Measurements from ENCODE around the gene LRRC39. TPM values are rescaled to one million over a fixed set of nuclear protein-coding genes. Genes with fewer than 3 reads are reported as not detected.

LRRC39 gene
- total and polyA plus RNA-seq, 4 donors, result 0.12 to 1.4 (median 0.39) TPM

GRCh38 chr1:100147875-100148274, 30.2 kb downstream of the LRRC39 start (continued):
- TF ChIP-seq ATF3 (IDR thresholded peaks at IDR 0.05), result no peak

- Histone ChIP-seq H3K9me3 (ENCODE audit: control insufficient read depth in 4 of 4, low read length in 3 of 4) (no peaks in the 10 kb centered on the region), H3K27me3 (ENCODE audit: control insufficient read depth in 4 of 4, insufficient read depth in 4 of 4, low read length in 3 of 4) (no peaks in the 10 kb centered on the region), H3K4me3 (ENCODE audit: low read depth in 1 of 3, low read length in 3 of 3) (no peak overlapping the region), H3K27ac (ENCODE audit: low read depth in 1 of 2, low read length in 2 of 2) (no peak overlapping the region), H3K4me1 (ENCODE audit: control insufficient read depth in 4 of 4, insufficient read depth in 4 of 4, low read length in 3 of 4) (no peaks in the 10 kb centered on the region), H3K9ac (ENCODE audit: low read depth in 1 of 2, low read length in 2 of 2) (no peak overlapping the region), H3K36me3 (ENCODE audit: control insufficient read depth in 4 of 4, insufficient read depth in 3 of 4, low read depth in 1 of 4, low read length in 3 of 4) (peaks cover 0 to 56% (median 53%) of the 10 kb centered on the region in 4 donors)
- 98% methylated on average over 1 of the region's 1 CpG for WGBS
- TF ChIP-seq TAF1 (conservative IDR thresholded peaks at IDR 0.05) (no peak), CTCF (IDR thresholded peaks at IDR 0.05; ENCODE audit: low read depth, low read length, missing input control) (no peak), YY1 (IDR thresholded peaks at IDR 0.05) (no peak), JUND (IDR thresholded peaks at IDR 0.05) (no peak)
- DNase-seq (ENCODE audit: low spot score), result no peak
Observed at GRCh38 chr1:100146958-100147357, 31.1 kb downstream of the LRRC39 start.

- Histone ChIP-seq H3K36me3 (ENCODE audit: control insufficient read depth in 4 of 4, insufficient read depth in 3 of 4, low read depth in 1 of 4, low read length in 3 of 4) (peaks cover 6 to 74% (median 67%) of the 10 kb centered on the region in 4 donors), H3K4me1 (ENCODE audit: control insufficient read depth in 4 of 4, insufficient read depth in 4 of 4, low read length in 3 of 4) (no peaks in the 10 kb centered on the region)
- WGBS, result 93% methylated on average over 3 of the region's 3 CpGs
Observed at GRCh38 chr1:100145116-100145515, 32.9 kb downstream of the LRRC39 start.

More at GRCh38 chr1:100145116-100145515, 32.9 kb downstream of the LRRC39 start:
- H3K9me3 ChIP-seq (ENCODE audit: control insufficient read depth in 4 of 4, low read length in 3 of 4), result no peaks in the 10 kb centered on the region
- no peaks in the 10 kb centered on the region for H3K27me3 ChIP-seq (ENCODE audit: control insufficient read depth in 4 of 4, insufficient read depth in 4 of 4, low read length in 3 of 4)
- H3K27ac ChIP-seq (ENCODE audit: low read depth in 1 of 2, low read length in 2 of 2), result no peak overlapping the region
- no peak for DNase-seq (ENCODE audit: low spot score)
- H3K9ac ChIP-seq (ENCODE audit: low read depth in 1 of 2, low read length in 2 of 2), result no peak overlapping the region
- TF ChIP-seq SP1 (IDR thresholded peaks at IDR 0.05), result no peak
- TF ChIP-seq YY1 (IDR thresholded peaks at IDR 0.05), result no peak
- TF ChIP-seq EGR1 (IDR thresholded peaks at IDR 0.05; ENCODE audit: low read depth in 2 of 2), result no peak
- no peak for TF ChIP-seq RAD21 (IDR thresholded peaks at IDR 0.05)
- TF ChIP-seq REST (IDR thresholded peaks at IDR 0.05), result no peak
- TF ChIP-seq HNF4A (conservative IDR thresholded peaks at IDR 0.05), result no peak
- no peak for TF ChIP-seq CTCF (IDR thresholded peaks at IDR 0.05; ENCODE audit: low read depth, low read length, missing input control)
- no peak for TF ChIP-seq HNF4G (IDR thresholded peaks at IDR 0.05)
- no peak for TF ChIP-seq GABPA (IDR thresholded peaks at IDR 0.05 in 1 of 2, conservative IDR thresholded peaks at IDR 0.05 in 1 of 2)
- no peak for TF ChIP-seq FOXA2 (IDR thresholded peaks at IDR 0.05)
- no peak for TF ChIP-seq FOXA1 (IDR thresholded peaks at IDR 0.05)
- TF ChIP-seq RXRA (IDR thresholded peaks at IDR 0.05), result no peak
- no peak for TF ChIP-seq TAF1 (conservative IDR thresholded peaks at IDR 0.05)
- no peak for TF ChIP-seq NR2F2 (IDR thresholded peaks at IDR 0.05)
- no peak for TF ChIP-seq MAX (IDR thresholded peaks at IDR 0.05)
- TF ChIP-seq ATF3 (IDR thresholded peaks at IDR 0.05), result no peak
- no peak overlapping the region for H3K4me3 ChIP-seq (ENCODE audit: low read depth in 1 of 3, low read length in 3 of 3)
